Hypothalamus (tissue), 51 donors: ENCODE results near the gene IQSEC1.

ENCODE experiments used
- DNase-seq, 51 donors: peaks; one replicate each; lab custom pipeline; 2025; lab: John Stamatoyannopoulos, UW

Gene IQSEC1

GRCh38 chr3:12926660-12927059 is 146.6 kb downstream of the IQSEC1 start:
- no peak for DNase-seq

DNA sequence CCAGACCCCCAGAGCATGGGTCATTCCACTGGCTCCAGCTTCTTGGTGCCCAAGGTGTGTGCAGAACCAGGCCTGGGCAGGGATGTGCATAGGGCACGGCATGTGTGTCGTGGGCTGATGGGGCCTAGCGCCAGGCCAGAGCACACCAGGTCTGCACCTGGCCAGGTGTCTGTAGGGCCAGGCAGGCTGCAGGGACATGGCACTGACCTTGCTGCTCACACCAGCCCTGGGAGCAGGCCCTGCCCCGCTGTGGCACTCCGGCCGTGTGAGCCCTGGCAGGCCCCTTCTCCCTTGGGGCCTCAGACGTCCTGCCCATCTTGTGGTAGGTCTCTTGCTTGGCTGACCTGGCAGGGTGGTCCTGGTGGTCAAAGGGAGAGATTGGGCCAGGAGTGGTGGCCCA is 147.6 kb downstream of the IQSEC1 start:
- no peak for DNase-seq

- DNase-seq: no peak
These were observed 148.8 kb downstream of the IQSEC1 start for GRCh38 chr3:12924437-12924836.

- no peak for DNase-seq
These were observed 150.3 kb downstream of the IQSEC1 start for GRCh38 chr3:12922881-12923431.

DNA sequence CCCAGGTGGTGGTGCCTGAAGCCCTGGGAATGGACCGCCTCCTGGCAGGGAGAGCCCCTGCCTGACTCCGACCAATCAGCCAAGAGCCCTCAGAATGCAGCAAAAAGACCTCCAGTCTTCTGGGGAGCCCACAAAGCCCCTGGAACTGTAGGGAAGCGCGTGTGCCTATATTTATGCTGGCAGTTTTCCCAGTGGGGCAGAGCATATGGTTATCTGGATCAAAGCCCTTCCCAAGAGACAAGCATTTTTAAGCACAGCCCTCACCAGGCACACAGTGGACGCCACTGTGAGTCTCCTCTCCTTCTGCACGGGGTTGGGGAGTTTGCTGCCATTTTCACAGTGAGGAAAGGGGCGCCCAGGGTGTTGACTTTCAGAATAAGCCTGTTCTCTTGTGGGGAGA is 150.9 kb downstream of the IQSEC1 start:
- DNase-seq: no peak

DNA sequence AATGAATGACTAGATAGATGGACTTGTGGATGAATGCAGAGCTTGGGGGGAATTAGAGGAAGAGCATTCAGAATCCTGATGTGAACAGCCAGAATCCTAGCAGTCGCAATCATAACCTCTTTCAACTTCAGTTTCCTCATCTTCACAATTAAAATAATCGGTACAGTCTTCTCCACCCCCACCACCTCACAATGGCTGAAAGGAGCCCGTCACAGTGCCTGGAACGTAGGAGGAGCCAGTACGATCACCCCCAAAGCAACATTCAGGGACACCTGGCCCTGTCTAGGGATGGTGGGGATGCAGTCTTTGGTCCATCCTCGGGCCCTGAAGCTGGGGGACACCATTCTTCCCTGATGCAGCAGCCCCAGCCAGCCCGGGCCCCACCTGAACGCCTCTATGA is 151.5 kb downstream of the IQSEC1 start:
- DNase-seq: no peak

GRCh38 chr3:12920967-12921366 is 152.3 kb downstream of the IQSEC1 start:
- no peak for DNase-seq

GRCh38 chr3:12919205-12919604 is 154.0 kb downstream of the IQSEC1 start:
- no peak for DNase-seq

DNA sequence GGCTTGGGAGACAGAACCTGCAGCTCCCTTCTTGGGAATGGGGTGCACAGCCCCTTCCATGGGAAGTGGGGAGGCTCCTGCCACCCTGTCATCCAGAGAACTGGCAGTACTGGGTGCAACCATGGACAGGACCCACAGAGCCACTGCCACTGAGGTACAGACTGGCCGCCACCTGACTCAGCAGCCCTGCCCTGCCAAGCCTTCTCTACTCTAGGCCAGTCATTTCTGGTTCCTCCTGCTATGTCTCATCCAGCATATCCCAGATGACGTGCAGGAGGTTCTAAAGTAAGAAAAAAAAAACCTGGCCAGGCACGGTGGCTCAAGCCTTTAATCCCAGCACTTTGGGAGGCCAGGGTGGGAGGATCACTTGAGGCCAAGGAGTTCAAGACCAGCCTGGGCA is 155.0 kb downstream of the IQSEC1 start:
- DNase-seq: no peak

DNA sequence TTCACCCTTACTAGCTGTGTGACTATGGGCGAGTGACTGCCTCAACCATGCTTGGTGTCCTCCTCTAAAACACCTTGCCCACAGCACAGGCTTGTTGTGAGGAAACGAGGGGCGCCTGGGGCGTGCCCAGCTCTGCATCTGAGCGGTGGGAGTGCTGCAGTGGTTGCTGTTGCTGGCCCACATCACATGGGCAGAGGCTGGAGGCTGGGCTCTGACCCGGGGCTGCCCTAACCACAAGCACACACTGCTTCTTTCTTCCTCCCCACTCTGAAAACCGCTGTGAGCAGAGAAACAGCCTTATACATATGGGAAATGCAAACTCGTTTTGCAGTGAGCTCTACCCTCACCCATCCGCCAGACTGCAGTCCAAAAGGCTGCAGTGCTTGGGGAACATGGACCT is 157.1 kb downstream of the IQSEC1 start:
- DNase-seq: no peak

- DNase-seq: no peak
These were observed 159.1 kb downstream of the IQSEC1 start for GRCh38 chr3:12914088-12914487.

GRCh38 chr3:12911881-12912415 is 161.3 kb downstream of the IQSEC1 start:
- DNase-seq: no peak

- DNase-seq: no peak
These were observed 162.7 kb downstream of the IQSEC1 start for GRCh38 chr3:12910356-12911099.

DNA sequence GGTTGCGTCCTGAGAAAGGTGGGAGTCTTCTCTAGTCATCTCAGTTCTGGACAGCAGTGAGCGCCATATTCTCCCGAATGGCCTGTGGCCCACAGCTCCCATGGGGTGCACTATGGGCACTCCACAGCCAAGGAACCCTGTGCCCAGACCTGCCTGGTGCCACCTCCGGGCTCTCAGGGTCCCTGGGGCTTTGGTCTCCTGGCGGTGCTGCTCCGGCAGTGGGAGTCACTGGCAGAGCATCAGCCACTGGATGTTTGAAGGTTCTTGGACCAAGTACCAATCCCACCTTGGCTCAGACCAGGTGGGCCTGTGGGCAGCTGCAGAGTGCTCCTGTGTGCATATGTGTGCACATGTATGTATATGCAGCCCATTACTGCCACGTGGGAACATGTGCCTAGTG is 163.5 kb downstream of the IQSEC1 start:
- DNase-seq: no peak

DNA sequence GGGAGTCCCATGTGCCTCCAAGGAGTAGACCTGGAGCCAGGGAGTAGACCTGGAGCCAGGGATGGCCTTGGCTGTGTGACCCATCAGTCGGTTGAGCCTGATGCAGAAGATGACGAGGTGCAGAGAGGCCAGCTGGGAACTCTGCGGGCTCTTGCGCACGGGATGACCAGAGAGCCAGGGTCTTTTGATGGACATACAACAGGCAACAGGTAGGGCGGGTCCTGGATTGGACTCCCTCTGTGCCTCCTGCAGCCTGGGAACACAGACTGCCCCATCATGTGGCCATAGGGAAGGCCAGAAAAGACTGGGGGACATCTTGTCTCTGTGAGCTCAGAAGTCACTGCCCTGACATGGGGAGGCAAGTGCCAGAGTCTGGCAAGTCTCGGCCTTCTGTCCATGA is 164.4 kb downstream of the IQSEC1 start:
- DNase-seq: no peak

DNA sequence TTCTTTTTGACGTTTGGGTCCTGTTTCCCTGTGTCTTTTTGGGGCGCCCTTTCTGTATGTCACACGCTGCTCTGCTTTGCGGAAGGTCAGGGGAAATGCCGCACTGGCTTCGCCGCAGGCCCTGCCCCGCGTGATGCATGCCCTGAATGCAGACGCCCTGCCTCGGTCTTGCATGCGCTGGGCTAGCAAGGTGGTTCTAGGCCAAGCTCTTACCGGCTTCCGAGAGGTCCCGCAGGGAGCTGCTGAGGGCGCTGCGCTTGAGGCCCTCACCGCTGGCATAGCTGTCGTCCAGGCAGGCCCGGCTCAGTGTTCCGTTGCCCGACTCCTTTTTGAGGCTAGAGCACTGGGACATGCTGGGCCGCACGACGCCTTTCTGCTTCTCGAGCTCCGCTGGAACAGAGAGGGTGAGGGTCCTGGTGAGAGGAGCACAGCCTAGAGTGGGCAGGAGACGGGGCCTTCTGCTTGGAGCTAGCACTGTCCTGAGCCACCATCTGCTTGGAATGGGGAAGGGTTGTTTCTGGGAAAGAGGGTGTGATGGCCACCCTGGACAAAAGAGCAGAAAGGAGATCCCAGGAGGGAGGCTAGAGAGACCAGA is 165.0 kb downstream of the IQSEC1 start:
- no peak for DNase-seq

- peak in 4 of 51 donors; percentile 19 to 25 (median 23) for DNase-seq
These were observed 165.5 kb downstream of the IQSEC1 start for GRCh38 chr3:12907729-12908128.

- no peak for DNase-seq
These were observed 165.9 kb downstream of the IQSEC1 start for GRCh38 chr3:12907296-12907695.

- DNase-seq: no peak
These were observed 166.3 kb downstream of the IQSEC1 start for GRCh38 chr3:12906916-12907290.

- no peak for DNase-seq
These were observed 166.9 kb downstream of the IQSEC1 start for GRCh38 chr3:12906141-12906915.

DNA sequence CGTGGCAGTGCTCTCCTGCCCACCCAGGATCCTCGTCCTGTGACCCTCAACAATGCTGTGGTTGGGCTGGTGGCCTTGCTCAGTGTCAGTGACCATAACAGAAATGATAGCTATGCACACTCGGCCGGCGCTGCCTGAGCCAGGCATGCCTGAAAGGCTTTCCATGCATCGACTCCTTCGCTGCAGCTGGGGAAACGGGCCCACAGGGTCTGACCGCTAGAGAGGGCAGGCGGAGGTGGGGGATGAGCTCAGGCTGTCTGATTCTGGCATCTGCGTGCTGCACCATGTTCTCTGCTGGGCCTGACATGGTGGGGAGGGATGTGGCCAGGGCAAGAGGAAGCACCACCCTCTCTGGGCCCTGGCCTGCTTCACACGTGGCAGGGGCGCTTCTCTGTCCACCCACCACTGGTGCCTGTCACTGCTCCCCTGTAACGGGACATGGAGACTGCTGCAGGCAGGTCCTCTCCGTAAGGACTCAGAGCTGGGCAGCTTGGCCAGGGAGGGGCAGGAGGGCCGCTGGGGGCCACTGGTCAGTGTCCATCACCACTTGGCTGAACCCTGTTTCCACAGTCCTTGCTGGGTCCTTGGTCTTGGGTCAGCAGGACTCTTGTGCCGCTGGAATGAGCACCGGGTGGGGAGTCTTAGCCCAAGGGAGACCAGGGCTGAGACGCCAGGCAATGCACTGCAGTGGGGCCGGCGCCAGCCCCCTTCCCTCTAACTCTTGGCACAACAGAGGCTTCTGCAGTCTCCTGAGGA is 167.7 kb downstream of the IQSEC1 start:
- DNase-seq: no peak
